GM19372 (cell line): ENCODE results near the gene CPB2.
A peak's percentile ranks its signal among the peaks of the same experiment; 100 is the strongest.

ENCODE experiments used
- ATAC-seq: cut with Tn5 transposase; IDR thresholded peaks from one replicate; pipeline ENCODE4 v1.9.1; 2021; ENCODE audit warnings: mild to moderate bottlenecking, low read depth, moderate library complexity; ENCODE audit not compliant: unreplicated experiment

The CPB2 gene

GRCh38 chr13:46053162-46054012 is 51.4 kb downstream of the CPB2 start:
- ATAC-seq = no peak

- ATAC-seq = peak; percentile 100
Observed at GRCh38 chr13:46052319-46053161, 52.3 kb downstream of the CPB2 start, which contains the start of gene ZC3H13. Gene ZC3H13 (minus strand): TSS chr13:46052746. CDS start chr13:46045507, 7,239 bp downstream.

- ATAC-seq = no peak
Observed at GRCh38 chr13:46051968-46052318, 52.9 kb downstream of the CPB2 start.

GRCh38 chr13:46050771-46051170 is 54.1 kb downstream of the CPB2 start:
- no peak for ATAC-seq

- no peak for ATAC-seq
Observed at GRCh38 chr13:46045424-46045823, 59.4 kb downstream of the CPB2 start.

GRCh38 chr13:46043647-46044046 is 61.2 kb downstream of the CPB2 start:
- no peak for ATAC-seq

- ATAC-seq = no peak
Observed at GRCh38 chr13:46041419-46041839, 63.4 kb downstream of the CPB2 start.

- ATAC-seq = no peak
Observed at GRCh38 chr13:46040763-46041162, 64.1 kb downstream of the CPB2 start.

- no peak for ATAC-seq
Observed at GRCh38 chr13:46039411-46040182, 65.2 kb downstream of the CPB2 start.

GRCh38 chr13:46038296-46038695 is 66.5 kb downstream of the CPB2 start:
- ATAC-seq = no peak

- no peak for ATAC-seq
Observed at GRCh38 chr13:46035066-46035465, 69.8 kb downstream of the CPB2 start.

- no peak for ATAC-seq
Observed at GRCh38 chr13:46032341-46032740, 72.5 kb downstream of the CPB2 start.

GRCh38 chr13:46031581-46032263 is 73.1 kb downstream of the CPB2 start:
- ATAC-seq = no peak

- ATAC-seq = no peak
Observed at GRCh38 chr13:46025157-46025556, 79.7 kb downstream of the CPB2 start.

- no peak for ATAC-seq
Observed at GRCh38 chr13:46022481-46022880, 82.4 kb downstream of the CPB2 start.

GRCh38 chr13:46016216-46016615 is 88.6 kb downstream of the CPB2 start:
- no peak for ATAC-seq

- ATAC-seq = no peak
Observed at GRCh38 chr13:46015366-46015765, 89.5 kb downstream of the CPB2 start.

GRCh38 chr13:46012404-46012803 is 92.4 kb downstream of the CPB2 start:
- no peak for ATAC-seq

- no peak for ATAC-seq
Observed at GRCh38 chr13:46010148-46010547, 94.7 kb downstream of the CPB2 start.

GRCh38 chr13:46008631-46009030 is 96.2 kb downstream of the CPB2 start:
- no peak for ATAC-seq
